ENCODE data around the gene TMEM19.
"Not testable (repeated sequence)": the region's sequence is repeated elsewhere in the genome, so short reads cannot be mapped to it uniquely, and the experiment has no call there.

TMEM19 gene

DNA sequence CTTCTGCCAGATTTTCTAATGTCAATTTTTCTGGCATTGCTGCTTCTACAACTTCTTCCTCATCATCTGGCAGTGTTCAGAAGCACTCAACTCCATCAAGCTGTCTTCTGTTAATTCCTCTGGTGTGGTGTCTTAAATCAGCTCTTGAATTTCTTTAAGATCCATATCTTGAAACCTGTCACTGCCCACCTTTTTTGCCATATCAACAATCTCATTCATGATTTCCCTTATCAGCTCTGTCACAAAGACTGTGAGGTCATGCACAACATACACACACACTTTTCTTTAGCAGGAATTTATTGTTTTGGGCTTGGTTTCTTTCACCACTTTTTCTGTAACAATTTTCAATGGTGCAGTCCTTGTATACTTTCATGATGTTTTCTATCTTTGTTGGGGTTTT, 14.6 kb upstream of the TMEM19 start:
- DNase-seq: no peak

DNA sequence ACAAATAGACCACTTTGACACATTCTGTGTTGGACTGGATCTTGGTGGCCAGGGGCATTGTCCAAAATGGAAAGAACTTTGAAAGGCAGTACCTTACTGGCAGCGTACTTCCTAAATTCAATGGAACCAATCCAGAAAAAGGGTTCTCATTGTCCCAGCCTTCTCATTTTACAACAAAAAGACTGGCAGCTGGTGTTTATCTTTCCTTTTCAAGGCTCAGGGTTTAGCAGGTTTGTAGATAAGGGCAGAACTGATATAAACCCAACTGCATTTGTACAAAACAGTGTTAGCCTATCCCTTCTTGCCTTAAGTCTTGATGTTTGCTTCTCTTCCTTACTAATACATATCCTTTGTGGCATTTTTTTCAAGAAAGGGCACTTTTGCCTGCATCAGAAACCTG, 14.1 kb upstream of the TMEM19 start:
- no peak for DNase-seq

DNA sequence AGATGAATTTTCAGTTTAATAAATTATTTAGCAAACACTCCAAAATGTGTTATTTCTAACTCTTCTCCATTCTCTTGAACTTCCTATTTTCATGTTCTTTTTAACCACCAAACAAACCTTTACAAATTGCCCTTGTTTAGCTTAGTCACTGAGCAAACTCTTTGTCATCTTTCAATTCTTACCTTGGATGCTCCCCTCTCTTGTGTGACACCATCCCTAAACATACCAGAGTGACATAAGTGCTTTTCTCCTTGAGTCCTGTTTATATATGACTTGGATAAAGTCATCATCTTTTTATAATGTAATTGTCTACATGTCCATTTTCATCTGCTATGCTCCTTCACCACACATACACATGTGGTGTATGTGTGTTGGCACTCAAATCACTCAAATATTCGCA, 3.4 kb upstream of the TMEM19 start:
- DNase-seq: no peak

DNA sequence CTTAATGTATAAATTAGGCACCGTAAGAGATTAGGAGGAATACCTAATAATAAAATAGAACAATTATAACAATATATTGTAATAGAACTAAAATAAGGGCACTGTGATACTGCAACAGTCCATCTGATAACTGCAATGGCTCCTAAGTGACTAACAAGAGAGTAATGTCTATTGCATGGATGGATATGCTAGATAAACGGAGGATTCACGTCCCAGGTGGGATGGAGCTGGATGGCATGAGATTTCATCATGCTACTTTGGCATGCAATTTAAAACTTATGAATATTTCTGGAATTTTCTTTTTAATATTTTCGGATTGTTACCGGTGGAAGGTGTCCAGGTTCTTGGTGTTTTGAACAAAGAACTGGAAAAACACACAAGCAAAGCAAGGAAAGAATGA, 2.2 kb upstream of the TMEM19 start:
- no peak for DNase-seq

DNA sequence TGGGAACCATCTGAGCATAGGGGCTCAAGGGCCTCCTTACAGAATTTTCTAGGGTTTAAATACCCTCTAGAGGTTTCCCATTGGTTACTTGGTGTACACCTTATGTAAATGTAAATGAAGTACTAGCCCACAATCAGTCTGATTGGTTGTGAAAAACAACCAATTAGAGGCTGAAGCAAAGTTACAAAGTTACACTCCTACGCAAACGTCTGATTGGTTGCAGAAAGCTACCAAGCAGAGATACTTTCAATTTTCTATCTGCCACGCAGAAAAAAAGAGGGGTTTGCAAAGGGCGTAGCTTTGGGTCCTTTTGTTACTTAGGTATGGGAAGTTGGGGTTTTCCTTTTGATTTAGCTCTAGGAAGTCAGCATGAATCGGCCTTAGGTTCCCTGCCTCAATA, 1.8 kb upstream of the TMEM19 start:
- DNase-seq: no peak

DNA sequence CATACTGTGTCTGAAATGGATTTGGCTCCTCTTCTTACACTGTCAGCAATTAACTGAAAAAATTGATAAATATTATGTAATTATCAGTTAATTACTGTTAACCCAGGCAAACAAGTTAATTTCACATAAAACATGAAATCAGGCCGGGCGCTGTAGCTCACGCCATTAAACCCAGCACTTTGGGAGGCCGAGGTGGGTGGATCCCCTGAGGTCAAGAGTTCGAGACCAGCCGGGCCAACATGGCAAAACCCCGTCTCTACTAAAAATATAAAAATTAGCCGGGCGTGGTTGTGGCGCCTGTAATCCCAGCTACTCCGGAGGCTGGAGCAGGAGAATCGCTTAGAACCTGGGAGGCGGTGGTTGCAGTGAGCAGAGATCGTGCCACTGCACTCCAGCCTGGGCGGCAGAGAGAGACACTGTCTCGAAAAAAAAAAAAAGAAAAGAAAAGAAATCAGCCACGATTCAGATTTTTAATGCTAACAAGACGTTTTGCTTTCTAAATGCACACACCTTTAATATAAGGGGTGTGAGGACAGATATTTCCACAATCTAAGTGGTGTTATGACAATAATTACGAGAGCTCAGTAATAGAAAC, 473 bp upstream of the TMEM19 start:
- DNase-seq: no peak

DNA sequence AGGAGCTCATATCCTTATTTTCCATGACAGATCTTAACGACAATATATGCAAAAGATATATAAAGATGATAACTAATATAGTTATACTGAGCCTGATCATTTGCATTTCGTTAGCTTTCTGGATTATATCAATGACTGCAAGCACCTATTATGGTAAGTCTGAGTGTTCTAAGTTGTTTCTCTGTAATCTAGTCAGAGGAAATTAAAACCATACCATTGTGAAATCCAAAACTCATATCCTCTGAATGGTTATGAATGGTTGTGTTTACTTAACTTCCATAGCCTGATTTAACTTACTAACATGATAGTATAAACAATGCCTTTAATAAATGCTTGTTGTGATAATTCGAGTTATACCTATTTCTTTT, 760 bp downstream of the TMEM19 start:
- no peak for DNase-seq

DNA sequence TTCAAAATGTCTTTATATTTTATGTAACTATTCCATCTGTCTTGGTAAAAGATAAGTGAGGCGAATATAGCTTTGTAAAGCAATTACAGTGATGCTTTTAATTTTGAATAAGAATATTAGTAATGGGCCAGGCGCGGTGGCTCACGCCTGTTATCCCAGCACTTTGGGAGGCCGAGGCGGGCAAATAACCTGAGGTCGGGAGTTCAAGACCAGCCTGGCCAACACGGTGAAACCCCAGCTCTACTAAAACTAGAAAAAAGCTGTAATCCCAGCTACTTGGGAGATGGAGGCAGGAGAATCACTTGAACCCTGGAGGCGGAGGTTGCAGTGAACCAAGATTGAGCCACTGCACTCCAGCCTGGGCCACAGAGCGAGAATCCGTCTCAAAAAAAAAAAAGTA, 1.3 kb downstream of the TMEM19 start:
- DNase-seq: not testable (repeated sequence)

DNA sequence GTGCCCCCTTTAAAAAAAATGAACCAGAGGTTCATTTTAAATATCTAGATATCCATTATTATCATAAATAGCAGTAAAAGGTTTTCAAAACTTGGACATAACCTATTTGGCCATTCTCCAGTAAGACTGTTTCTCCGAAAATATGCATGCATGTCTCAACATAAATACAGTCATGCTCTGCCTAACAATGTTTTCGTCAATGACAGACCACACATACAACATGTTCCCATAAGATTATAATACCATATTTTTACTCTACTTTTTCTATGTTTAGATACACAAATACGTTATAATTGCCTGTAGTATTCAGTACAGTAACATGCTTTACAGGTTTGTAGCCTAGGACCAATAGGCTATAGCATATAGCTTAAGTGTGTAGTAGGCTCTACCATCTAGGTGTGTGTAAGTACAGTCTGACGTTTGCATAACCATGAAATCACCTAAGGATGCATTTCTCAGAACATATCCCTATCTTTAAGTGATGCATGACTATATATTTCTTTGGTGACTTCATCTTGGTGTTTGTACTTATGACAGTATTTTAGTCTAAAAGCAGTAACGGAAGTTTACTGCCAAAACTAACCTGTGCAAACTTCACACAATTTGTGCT, 3.2 kb downstream of the TMEM19 start:
- DNase-seq: no peak

DNA sequence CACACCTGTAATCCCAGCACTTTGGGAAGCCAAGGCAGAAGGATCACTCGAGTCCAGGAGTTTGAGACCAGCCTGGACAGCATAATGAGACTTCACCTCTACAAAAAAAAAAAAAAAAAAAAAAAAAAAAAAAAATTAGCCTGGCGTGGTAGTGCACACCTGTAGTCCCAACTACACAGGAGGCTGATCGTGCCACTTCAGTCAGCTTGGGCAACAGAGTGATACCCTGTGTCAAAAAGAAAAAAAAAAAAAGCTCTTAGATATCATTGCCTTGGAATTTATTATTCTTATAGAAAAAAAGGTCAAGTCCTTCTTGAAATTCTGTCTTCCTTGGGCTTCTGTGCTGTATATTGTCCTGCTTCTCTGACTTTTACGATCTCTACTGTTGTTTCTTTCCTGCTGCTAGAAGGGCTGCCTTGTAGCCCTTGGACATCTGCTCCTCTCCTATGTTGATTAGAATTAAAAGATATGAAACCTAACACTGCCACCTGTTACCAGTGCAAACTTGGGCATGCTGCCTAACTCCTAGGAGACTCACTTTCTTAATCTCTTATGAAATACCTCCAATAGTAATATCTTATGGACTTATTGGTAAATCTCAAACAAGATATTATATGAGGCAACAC, 5.7 kb downstream of the TMEM19 start:
- DNase-seq: peak; percentile 23

DNA sequence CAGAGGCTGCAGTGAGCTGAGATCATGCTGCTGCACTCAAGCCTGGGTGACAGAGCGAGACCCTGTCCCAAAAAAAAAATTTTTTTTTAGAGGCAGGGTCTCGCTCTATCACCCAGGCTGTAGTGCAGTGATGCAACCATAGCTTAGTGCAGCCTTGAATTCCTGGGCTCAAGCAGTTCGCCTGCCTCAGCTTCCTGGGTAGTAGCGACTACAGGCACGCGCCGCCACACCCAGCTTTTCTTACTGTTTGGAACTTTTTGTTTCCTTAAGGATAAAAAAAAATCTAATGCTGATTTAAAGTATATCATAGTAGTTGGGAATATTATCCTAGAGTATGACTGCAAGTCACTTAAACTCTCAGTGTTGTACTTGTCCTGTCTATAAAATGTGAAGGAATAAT, 7.2 kb downstream of the TMEM19 start:
- no peak for DNase-seq

DNA sequence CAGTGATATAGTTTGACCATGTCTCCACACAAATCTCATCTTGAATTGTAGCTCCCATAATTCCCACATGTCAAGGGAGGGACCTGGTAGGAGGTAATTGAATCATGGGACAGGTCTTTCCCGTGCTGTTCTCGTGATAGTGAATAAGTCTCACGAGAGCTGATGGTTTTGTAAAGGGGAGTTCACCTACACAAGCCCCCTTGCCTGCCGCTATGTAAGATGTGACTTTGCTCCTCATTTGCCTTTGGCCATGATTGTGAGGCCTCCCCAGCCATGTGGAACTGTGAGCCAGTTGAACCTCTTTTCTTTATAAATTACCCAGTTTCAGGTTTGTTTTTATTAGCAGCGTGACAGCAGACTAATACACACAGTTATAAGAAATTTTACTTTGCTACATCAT, 7.8 kb downstream of the TMEM19 start:
- DNase-seq: not testable (repeated sequence)

DNA sequence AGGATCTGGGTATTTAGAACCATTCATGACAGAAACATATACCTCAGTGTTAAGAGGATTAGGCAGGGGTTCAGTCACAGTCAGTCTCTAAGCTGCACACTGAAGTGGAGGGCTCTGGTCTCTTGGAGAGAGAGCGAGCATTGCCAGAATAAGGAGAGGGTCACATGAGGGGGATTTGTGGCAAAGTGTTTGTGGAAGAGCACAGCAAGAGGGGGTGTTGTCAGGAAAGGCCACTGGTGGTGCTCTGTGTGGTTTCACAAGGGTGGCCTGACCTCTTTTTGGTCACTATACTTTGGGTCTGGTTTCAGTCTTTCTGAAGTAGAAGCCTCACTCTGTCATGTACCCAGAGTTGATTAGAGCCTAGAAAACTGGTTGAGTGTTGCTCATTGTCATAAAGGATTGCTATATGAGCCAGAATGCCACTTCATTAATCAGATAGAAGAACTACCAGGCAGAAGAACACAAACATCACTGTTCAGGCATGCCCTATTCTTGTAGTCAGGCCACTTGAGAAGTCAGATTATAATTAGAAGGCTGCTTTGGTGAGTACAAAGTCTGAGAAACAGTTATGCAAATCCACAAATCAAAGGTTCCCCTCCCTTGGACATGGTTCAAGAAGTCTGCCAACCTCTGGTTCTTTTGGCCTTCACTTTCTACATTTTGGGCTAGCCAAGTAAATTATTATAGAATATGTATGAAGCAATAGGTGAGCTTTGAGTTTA, 8.4 kb downstream of the TMEM19 start:
- no peak for DNase-seq

DNA sequence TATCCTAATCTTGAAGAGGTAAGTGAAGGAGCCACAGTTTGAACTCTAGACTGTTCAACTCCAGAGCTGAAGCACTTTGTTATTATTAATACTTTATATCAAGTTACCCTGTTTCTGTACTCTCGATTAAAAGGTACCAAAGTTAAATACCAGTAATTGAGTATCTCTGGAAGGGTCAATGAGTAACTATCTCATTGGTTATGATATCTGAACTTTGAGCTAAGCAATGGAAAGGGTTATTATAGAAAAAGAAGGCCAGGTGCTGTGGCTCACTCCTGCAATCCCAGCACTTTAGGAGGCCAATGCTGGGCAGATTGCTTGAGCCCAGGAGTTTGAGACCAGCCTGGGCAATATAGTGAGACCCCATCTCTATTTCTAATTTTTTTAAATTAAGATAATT, 9.9 kb downstream of the TMEM19 start:
- DNase-seq: no peak

DNA sequence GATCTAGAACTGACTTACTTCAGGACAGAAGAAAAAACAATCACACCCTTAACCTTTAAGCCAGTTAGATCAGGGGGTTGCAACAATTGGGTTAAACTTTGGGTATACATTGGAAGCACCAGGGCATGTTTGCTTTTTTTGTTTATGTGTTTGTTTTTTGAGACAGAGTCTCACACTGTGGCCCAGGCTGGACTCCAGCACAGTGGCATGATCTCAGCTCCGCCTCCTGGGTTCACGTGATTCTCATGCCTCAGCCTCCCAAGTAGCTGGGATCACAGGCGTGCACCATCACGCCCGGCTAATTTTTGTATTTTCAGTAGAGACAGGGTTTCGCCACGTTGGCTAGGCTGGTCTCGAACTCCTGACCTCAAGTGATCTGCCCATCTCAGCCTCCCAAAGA, 16.3 kb downstream of the TMEM19 start:
- not testable (repeated sequence) for DNase-seq

DNA sequence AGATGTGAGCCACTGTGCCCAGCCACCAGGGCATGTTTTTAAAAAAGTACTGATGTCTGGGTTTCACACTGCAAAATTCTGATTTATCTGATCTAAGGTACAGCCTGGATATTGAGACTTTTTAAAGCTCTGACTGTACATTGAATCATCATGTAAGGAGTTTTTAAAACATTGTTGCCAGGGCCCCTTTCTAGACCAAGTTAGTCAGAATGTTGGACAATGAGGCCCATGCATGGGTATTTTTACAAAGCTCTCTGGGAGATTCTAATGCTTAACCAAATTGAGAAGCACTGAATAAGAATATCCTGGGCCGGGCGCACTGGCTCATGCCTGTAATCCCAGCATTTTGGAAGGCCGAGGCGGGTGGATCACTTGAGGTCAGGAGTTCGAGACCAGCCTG, 16.7 kb downstream of the TMEM19 start:
- no peak for DNase-seq

DNA sequence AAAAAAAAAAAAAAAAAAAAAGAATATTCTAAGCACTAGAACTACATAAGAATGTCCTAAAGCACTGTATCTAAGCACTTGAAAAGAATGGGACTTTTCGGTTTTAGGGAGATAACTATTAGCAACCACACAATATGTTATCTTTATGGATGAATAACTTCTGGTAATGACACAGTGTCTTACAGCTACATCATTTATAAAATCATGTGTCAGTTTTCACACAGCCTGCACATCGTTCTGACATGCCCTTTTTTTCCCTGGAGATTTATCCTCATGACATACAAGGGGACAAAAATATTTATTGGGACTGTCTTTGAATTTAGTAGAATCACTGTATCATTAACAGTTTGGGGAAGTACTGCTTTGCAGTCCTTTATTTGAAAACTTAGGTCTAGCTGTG, 17.3 kb downstream of the TMEM19 start:
- DNase-seq: no peak

DNA sequence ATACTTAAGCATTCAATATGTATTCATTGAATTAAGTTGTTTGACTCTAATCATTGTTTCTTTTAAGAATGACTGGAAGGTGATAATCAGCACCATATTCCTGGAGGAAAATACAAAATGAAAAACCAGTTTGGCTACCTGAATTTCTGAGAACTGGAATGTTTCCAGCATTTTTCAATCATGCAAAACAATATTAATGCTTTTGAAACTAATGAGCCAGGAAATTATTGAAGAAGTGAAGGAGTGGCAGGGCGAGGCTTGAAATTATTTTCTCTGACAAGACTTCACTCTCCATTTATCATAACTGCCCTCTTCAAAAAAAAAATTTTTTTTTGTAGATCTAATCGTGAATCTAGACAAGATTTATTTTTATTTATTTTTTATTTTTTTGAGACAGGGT, 19.0 kb downstream of the TMEM19 start:
- DNase-seq: no peak

DNA sequence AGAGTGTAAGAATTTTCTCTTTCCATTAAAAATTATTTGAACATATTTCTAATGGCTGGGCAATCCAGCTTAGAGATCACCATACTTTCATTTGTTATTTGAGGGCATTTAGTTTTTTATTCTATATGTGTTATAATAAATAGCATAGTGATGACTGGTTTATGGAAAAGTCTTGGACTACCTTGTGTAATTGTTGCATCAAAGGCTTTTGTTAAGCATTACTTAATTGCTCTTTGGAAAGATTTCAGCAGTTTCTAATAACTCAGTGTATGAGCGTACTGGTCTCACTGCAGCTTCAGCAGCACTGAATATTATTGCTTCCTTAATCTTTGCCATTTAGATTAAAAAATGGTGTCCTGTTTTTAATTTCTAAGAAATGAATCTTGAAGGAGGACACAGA, 22.8 kb downstream of the TMEM19 start:
- no peak for DNase-seq

DNA sequence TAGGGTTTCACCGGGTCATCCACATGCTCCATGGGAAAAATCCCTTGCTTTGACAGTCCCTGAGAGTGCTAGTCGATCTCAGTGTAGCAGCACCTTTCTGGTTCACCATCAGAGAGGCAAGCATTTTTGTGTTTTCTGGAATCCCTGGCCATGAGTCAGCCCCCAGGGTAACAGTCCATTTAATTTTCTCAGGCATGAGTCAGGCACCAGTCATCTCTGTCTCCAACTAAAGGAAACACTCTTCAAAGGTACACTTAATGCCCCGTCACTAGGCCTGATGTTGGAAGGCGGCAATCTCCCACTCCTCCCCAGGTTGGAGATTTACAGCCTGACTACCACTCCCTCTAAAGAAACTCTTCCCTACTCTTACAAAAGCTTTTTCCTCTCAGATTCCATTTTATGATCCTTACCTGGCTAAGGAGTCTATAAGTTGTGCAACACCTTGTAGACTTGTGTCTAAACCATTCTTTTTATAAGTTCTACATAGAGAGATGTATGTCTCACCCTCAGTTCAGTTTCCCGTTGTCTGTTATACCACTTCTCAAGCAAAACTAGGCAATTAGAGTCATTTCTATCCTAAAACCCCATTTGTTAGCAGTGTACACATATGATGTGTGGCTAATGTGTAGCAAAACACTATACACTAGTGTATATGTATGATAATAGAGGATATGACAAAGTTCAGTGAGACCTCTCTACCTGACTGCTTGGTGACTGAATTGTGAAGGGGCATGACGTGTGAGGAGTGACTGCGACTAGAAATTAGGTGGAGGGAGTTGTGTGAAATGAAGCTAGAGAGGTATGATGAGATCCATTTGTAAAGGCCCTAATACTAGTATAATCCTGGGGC, 24.6 kb downstream of the TMEM19 start:
- DNase-seq: no peak

DNA sequence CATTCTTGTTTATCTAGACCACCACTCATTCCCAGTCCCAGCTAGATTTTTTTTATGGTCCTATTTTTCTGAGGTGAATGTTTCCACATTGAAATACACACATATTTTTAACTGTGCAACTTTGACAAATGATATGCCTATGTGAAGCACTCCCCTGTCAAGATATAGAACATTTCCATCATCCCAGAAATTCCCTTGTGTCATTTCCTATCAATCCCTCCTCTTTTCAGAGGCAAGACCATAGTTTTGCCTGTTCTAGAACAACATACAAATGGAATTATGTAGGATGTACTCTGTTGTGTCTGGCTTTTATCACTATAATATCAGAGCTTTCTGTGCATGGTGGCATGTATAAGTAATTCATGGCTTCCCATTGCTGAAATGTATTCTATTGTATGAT, 32.7 kb downstream of the TMEM19 start:
- no peak for DNase-seq

DNA sequence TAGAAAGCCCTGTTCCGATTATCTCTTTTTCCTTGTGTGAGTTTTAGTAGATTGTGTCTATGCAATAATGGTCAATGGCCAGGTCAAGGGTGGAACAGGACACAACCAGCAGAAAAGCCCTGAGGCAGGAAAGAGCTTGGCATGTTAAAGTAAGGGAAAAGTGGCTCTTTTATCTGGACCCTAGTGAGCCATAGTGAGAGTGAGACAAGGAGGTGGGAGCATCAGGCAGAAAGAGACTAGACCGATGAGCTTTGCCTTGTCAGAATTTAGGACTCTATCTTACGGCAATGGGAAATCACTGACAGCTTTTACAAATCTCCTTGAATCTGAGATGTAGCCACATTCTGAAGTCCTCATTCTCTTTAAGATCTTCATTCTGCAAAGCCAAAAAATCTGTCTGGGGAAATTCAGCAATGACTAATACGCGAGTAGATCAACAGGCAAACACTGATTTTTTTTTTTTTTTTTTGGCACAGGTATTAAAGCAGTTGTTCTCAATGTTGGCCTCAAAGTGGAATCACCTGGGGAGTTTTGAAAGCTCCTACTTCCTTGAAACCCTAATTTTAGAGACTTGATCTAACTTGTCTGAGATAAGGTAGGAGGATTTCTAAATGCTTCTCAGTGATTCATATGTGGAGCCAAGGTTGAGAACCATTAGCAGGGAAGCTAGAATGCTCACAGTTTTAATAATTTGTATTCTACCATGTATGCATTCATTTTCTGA, 33.9 kb downstream of the TMEM19 start:
- DNase-seq: no peak

All from NCI-H2107 (cell line).